ENCODE data around the gene STAT4.

Gene STAT4

GRCh38 chr2:191150600-191151330 is at the start of gene STAT4:
TSS of gene STAT4 (minus strand) at chr2:191150994. CDS start at chr2:191148203, 2,791 bp downstream.
- DNase-seq = peak; percentile 65

GRCh38 chr2:191199929-191200512 is 49.2 kb upstream of the STAT4 start:
- DNase-seq = no peak

- DNase-seq = no peak
These were observed 47.5 kb upstream of the STAT4 start for GRCh38 chr2:191198271-191198670.

GRCh38 chr2:191197096-191197495 is 46.3 kb upstream of the STAT4 start:
- DNase-seq = no peak

GRCh38 chr2:191195021-191195420 is 44.2 kb upstream of the STAT4 start:
- no peak for DNase-seq

GRCh38 chr2:191190861-191191552 is 40.2 kb upstream of the STAT4 start:
- no peak for DNase-seq

GRCh38 chr2:191190435-191190834 is 39.6 kb upstream of the STAT4 start:
- no peak for DNase-seq

- DNase-seq = no peak
These were observed 38.4 kb upstream of the STAT4 start for GRCh38 chr2:191189112-191189635.

GRCh38 chr2:191188550-191189093 is 37.8 kb upstream of the STAT4 start:
- DNase-seq = no peak

GRCh38 chr2:191187105-191187829 is 36.5 kb upstream of the STAT4 start:
- no peak for DNase-seq

GRCh38 chr2:191184457-191184856 is 33.7 kb upstream of the STAT4 start:
- DNase-seq = no peak

GRCh38 chr2:191183516-191183915 is 32.7 kb upstream of the STAT4 start:
- no peak for DNase-seq

- no peak for DNase-seq
These were observed 32.3 kb upstream of the STAT4 start for GRCh38 chr2:191183081-191183480.

GRCh38 chr2:191180713-191181112 is 29.9 kb upstream of the STAT4 start:
- DNase-seq = no peak

GRCh38 chr2:191180276-191180675 is 29.5 kb upstream of the STAT4 start:
- DNase-seq = no peak

- DNase-seq = no peak
These were observed 28.2 kb upstream of the STAT4 start for GRCh38 chr2:191178806-191179514.

- DNase-seq = no peak
These were observed 27.2 kb upstream of the STAT4 start for GRCh38 chr2:191177751-191178736.

GRCh38 chr2:191176801-191177438 is 26.1 kb upstream of the STAT4 start:
- no peak for DNase-seq

GRCh38 chr2:191176305-191176704 is 25.5 kb upstream of the STAT4 start:
- no peak for DNase-seq

- no peak for DNase-seq
These were observed 23.6 kb upstream of the STAT4 start for GRCh38 chr2:191174442-191174841.
